ENCODE data around the gene NDUFV2.
"Not testable (repeated sequence)": the region's sequence is repeated elsewhere in the genome, so short reads cannot be mapped to it uniquely, and the experiment has no call there.

The NDUFV2 gene

DNA sequence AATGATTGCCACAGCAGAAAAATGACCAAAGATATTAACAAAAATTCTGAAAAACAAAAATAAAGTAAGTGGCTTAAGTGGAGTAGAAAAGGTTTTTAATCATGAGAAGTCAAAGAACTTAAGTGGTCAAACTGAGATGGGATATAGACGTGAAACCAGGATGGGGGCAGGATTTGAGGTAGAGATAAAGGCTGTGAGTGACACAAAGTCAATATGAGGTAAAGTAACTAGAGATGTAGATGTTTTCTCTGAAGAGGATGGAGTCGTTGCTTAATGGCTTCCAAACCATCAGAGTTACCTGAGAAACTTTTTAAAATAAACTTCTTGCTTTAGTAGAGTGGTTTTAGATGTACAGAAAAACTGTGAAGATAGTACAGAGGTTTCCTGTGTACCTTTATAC lies 55.3 kb downstream of the NDUFV2 start:
- no peak for DNase-seq

DNA sequence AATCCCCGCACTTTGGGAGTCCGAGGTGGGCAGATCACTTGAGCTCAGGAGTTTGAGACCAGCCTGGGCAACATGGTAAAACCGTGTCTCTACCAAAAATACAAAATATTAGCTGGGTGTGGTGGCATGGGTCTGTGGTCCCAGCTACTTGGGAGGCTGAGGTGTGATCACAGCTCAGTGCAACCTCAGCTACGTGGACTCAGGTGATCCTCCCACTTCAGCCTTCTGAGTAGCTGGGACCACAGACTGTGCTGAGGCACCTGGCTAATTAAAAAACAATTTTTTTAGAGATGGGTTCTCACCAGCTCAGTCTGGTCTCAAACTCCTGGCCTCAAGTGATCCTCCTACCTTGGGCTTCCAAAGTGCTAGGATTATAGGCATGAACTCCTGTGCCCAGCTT lies 57.5 kb downstream of the NDUFV2 start:
- no peak for DNase-seq

DNA sequence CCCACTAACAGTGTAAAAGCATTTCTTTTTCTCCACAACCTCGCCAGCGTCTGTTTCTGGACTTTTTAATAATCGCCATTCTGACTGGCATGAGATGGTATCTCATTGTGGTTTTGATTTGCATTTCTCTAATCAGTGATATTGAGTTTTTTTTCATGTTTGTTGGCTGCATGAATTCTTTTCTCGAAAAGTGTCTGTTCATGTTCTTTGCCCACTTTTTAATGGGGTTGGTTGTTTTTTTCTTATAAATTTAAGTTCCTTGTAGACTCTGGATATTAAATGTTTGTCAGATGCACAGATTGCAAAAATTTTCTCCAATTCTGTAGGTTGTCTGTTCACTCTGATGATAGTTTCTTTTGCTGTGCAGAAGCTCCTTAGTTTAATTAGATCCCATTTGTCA lies 60.2 kb downstream of the NDUFV2 start:
- DNase-seq: not testable (repeated sequence)

DNA sequence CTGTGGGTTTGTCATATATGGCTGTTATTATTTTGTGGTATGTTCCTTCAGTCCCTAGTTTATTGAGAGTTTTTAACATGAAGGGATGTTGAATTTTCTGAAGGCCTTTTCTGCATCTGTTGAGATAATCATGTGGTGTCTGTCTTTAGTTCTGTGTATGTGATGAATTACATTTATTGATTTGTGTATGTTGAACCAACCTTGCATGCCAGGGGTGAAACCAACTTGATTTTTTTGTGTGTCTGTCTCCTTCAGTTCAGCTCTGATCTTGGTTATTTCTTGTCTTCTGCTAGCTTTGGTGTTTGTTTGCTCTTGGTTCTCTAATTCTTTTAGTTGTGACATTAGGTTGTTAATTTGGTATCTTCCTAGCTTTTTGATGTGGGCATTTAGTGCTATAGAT lies 61.6 kb downstream of the NDUFV2 start:
- not testable (repeated sequence) for DNase-seq

DNA sequence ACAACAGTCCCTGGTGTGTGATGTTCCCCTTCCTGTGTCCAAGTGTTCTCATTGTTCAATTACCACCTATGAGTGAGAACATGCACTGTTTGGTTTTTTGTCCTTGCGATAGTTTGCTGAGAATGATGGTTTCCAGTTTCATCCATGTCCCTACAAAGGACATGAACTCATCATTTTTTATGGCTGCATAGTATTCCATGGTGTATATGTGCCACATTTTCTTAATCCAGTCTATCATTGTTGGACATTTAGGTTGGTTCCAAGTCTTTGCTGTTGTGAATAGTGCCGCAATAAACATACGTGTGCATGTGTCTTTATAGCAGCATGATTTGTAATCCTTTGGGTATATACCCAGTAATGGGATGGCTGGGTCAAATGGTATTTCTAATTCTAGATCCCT lies 63.4 kb downstream of the NDUFV2 start:
- not testable (repeated sequence) for DNase-seq

DNA sequence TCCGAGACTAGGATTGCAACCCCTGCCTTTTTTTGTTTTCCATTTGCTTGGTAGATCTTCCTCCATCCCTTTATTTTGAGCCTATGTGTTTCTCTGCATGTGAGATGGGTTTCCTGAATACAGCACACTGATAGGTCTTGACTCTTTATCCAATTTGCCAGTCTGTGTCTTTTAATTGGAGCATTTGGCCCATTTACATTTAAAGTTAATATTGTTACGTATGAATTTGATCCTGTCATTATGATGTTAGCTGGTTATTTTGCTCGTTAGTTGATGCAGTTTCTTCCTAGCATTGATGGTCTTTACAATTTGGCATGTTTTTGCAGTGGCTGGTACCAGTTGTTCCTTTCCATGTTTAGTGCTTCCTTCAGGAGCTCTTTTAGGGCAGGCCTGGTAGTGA lies 67.0 kb downstream of the NDUFV2 start:
- not testable (repeated sequence) for DNase-seq

DNA sequence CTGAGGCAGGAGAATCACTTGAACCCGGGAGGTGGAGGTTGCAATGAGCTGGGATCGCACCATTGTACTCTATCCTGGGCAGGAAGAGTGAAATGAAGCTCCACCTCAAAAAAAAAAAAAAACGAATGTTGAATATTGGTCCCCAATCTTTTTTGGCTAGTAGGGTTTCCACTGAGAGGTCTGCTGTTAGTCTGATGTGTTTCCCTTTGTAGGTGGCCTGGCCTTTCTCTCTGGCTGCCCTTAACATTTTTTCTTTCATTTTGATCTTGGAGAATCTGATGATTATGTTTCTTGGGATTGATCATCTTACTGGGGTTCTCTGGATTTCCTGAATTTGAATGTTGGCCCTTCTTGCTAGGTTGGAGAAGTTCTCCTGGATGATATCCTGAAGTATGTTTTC lies 69.4 kb downstream of the NDUFV2 start:
- not testable (repeated sequence) for DNase-seq

DNA sequence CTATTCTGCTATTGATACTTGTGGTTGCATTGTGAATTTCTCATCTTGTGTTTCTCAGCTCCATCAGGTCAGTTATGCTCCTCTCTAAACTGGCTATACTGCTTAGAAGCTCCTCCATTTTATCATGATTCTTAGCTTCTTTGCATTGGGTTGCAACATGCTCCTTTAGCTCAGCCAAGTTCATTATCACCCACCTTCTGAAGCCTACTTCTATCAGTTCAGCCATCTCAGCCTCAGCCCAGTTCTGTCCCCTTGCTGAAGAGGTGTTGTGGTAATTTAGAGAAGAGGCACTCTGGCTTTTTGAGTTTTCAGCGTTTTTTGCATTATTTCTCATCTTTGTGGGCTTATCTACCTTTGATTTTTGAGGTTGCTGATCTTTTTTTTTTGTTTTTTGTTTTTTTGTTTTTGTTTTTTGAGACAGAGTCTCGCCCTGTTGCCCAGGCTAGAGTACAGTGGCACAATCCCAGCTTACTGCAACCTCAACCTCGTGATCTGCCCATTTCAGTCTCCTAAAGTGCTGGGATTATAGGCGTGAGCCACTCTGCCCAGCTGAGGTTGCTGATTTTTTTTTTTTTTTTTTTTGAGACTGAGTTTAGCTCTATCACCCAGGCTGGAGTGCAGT lies 70.1 kb downstream of the NDUFV2 start:
- DNase-seq: no peak

DNA sequence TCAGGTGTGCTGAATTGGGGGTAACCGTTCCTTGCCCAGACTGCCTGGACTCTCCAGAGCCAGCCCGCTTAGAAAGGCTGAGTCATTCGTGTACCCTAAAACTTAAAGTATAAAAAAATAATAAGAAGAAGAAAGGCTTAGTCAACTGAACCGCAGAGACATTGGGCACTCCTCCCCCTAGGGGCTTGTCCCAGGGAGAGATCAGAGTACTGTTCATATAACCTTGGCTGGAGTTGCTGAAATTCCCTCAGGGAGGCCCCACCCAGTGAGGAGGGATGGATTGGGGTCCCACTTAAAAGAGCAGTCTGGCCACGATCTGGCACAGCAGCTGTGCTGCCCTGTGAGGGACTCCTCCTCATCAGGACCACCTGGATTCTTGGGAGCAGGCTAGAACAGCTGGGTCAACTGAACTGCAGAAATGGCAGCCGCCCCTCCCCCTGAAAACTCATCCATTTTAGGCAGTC lies 71.3 kb downstream of the NDUFV2 start:
- DNase-seq: no peak

DNA sequence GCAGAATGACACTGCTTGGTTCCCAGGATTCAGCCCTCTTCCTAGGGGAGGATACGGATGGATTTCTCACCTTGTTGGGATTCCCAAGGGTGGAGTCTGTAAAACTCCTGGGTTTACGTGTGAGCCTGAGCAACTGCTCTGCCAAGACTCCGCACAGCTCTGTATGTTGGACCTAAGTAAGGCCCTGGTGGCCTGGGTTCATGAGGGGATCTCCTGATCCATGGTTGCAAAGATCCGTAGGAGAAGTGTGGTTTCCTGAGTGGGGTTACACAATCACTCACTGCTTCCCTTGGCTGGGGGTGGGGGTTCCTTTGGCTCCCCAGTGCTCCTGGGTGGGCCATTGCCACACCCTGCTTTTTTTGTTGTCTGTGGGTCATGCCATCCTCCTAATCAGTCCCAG lies 71.8 kb downstream of the NDUFV2 start:
- DNase-seq: no peak

DNA sequence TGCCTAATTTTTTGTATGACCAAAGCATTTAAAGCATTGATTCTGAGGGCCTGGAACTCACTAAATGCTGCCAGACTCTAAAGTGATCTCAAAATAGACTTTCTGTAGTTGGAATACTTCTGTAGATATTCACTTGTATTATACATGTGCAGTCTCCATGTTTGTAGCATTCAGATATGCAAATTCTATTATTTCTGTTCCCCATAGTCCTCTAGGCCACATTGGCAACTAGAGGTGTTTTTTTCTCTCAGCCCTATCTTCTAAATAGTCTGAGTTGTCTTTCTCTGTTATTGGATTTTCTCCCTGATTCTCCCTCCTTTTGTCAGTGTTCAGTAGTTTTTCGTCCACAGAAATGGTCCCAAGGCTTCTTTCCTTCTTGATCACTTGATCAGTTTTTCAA lies 72.6 kb downstream of the NDUFV2 start:
- no peak for DNase-seq

DNA sequence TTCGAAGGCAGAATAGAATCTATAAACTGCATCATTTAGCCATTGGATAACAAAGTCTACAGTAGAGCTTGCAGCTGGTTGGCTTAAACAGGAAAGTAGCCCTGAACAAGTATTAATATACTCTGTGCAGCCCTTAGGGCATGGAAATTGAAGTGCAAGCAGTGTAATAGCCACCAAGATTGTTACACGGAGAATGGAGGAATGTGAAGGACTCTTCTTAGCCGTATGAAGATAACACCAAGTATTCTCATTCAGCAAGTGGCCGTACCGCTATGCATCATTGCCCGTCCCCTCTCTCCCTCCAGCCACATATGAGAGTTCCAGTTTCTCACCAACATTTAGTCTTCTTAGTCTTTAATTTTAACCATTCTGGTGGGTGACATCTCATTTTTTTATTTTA lies 74.5 kb downstream of the NDUFV2 start:
- DNase-seq: no peak

DNA sequence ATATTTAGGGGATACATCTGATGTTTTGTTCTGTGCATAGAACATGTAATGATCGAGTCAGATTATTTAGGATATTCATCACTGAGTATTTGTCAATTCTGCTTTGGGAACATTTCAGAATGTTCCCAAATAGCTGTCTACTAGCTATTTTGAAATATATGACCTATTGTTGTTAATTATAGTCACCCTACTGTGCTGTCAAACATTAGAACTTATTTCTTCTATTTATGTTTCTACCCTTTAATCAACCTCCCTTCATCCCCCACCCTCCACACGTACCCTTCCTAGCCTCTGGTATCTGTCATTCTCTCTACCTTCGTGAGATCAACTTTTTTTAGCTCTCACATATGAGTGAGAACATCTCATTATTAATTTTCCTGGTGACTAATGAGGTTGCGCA lies 75.0 kb downstream of the NDUFV2 start:
- no peak for DNase-seq

DNA sequence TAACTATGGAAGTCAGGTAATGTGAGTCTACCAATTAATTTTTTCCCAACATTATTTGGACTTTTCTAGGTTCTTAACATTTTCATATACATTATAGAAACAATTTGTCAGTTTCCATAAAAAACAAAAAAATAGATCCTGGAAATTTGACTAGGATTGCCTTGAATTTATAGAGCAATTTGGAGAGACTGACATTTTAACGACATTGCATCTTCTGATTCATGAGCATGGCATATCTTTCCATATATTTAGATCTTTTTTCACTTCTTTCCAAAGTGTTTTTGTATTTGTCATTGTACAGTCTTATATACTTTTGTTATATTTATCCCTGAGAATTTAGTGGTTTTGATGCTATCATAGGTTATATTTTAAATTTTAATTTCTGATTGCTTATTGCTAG lies 76.1 kb downstream of the NDUFV2 start:
- no peak for DNase-seq

DNA sequence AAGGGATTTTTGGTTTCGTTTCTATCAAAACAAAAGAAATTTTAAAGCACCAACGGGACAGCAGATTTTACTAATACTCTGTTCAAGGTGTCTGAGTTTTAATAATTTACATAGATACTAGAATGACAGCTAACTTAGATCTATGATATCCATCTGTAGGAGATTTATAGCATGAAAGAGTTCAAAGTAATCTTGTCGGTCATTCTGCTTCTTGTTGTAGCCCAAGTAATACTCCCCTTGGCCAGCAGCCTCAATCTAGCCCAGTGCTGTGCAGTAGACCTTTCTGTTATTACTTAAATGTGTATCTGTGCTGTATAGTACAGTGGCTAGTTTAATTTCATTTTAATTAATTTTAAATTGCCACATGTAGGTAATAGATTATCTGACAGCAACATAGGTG lies 78.8 kb downstream of the NDUFV2 start:
- no peak for DNase-seq

DNA sequence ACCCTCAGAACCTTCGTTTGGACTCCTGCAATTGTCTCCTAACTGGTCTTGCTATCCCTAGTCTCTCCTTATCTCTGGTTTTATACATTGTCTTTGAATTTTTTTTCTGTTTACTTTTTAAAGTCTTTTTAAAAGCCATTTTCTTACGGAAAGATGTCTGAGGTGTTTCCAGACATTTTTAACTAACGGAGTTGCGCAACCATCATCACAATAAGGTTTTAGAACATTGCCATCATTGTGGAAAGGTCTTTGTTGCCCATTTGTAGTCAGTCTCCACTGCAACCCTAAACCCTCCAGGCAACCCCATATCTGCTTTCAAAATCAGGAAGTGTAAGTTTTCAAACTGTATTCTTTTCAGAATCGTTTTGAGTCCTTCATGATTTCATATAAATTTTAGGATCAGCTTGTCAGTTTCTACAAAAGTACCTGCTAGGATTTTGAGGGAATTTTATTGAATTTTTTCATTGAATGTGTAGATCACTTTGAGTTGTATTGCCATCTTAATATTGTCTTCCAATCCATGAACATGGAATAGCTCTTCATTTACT lies 80.4 kb downstream of the NDUFV2 start:
- no peak for DNase-seq
